Measurements from ENCODE around the gene AMER2. TPM values are rescaled to one million over a fixed set of nuclear protein-coding genes. Genes with fewer than 3 reads are reported as not detected.
"Not testable (repeated sequence)": the region's sequence is repeated elsewhere in the genome, so short reads cannot be mapped to it uniquely, and the experiment has no call there.

Gene AMER2
- total RNA-seq, 1 donor from 2014 or later: 2.4 TPM

- DNase-seq (ENCODE audit: low spot score): no peak
Observed at GRCh38 chr13:25181597-25181996, 9.5 kb upstream of the AMER2 start.

- DNase-seq (ENCODE audit: low spot score): peak; percentile 10
Observed at GRCh38 chr13:25180775-25181537, 8.9 kb upstream of the AMER2 start.

- no peak for DNase-seq (ENCODE audit: low spot score)
Observed at GRCh38 chr13:25179832-25180774, 8.0 kb upstream of the AMER2 start.

GRCh38 chr13:25179011-25179410 is 6.9 kb upstream of the AMER2 start:
- no peak for DNase-seq (ENCODE audit: low spot score)

- DNase-seq (ENCODE audit: low spot score): no peak
Observed at GRCh38 chr13:25178070-25178469, 6.0 kb upstream of the AMER2 start.

GRCh38 chr13:25177636-25178035 is 5.5 kb upstream of the AMER2 start:
- no peak for DNase-seq (ENCODE audit: low spot score)

GRCh38 chr13:25177012-25177411 is 4.9 kb upstream of the AMER2 start:
- no peak for DNase-seq (ENCODE audit: low spot score)

- DNase-seq (ENCODE audit: low spot score): no peak
Observed at GRCh38 chr13:25175431-25175830, 3.3 kb upstream of the AMER2 start.

GRCh38 chr13:25175026-25175425 is 2.9 kb upstream of the AMER2 start:
- no peak for DNase-seq (ENCODE audit: low spot score)

- no peak for DNase-seq (ENCODE audit: low spot score)
Observed at GRCh38 chr13:25174304-25174703, 2.2 kb upstream of the AMER2 start.

- no peak for DNase-seq (ENCODE audit: low spot score)
Observed at GRCh38 chr13:25172303-25172630, 179 bp upstream of the AMER2 start.

- DNase-seq (ENCODE audit: low spot score): no peak
Observed at GRCh38 chr13:25171170-25171516, 945 bp downstream of the AMER2 start.

- DNase-seq (ENCODE audit: low spot score): peak; percentile 14
Observed at GRCh38 chr13:25170554-25171111, 1.5 kb downstream of the AMER2 start.

GRCh38 chr13:25169951-25170553 is 2.0 kb downstream of the AMER2 start:
- DNase-seq (ENCODE audit: low spot score): no peak

- no peak for DNase-seq (ENCODE audit: low spot score)
Observed at GRCh38 chr13:25169356-25169755, 2.7 kb downstream of the AMER2 start.

- DNase-seq (ENCODE audit: low spot score): no peak
Observed at GRCh38 chr13:25168790-25169189, 3.3 kb downstream of the AMER2 start.

GRCh38 chr13:25167382-25168174 is 4.5 kb downstream of the AMER2 start:
- DNase-seq (ENCODE audit: low spot score): no peak

GRCh38 chr13:25166306-25166705 is 5.8 kb downstream of the AMER2 start:
- DNase-seq (ENCODE audit: low spot score): no peak

- no peak for DNase-seq (ENCODE audit: low spot score)
Observed at GRCh38 chr13:25165663-25166062, 6.4 kb downstream of the AMER2 start.

- not testable (repeated sequence) for DNase-seq (ENCODE audit: low spot score)
Observed at GRCh38 chr13:25165163-25165562, 6.9 kb downstream of the AMER2 start.

- DNase-seq (ENCODE audit: low spot score): no peak
Observed at GRCh38 chr13:25157681-25158080, 14.4 kb downstream of the AMER2 start.

Data from umbilical cord (tissue), 2 donors.